Measurements from ENCODE around the gene PPFIA4.
A peak's percentile ranks its signal among the peaks of the same experiment; 100 is the strongest.
"Not testable (repeated sequence)": the region's sequence is repeated elsewhere in the genome, so short reads cannot be mapped to it uniquely, and the experiment has no call there.

The PPFIA4 gene

GRCh38 chr1:203026031-203026665, at the start of gene PPFIA4:
PPFIA4 (plus strand) TSS chr1:203026491; CDS start chr1:203039009, 12,518 bp downstream.
- peak; percentile 83 for DNase-seq

- DNase-seq: no peak
Measured at GRCh38 chr1:202976633-202977032, 49.7 kb upstream of the PPFIA4 start.

GRCh38 chr1:202979459-202979858, 46.8 kb upstream of the PPFIA4 start:
- DNase-seq: no peak

GRCh38 chr1:202981939-202982338, 44.4 kb upstream of the PPFIA4 start:
- DNase-seq: no peak

GRCh38 chr1:202982715-202983430, 43.4 kb upstream of the PPFIA4 start:
- no peak for DNase-seq

- DNase-seq: not testable (repeated sequence)
Measured at GRCh38 chr1:202986120-202986519, 40.2 kb upstream of the PPFIA4 start.

- DNase-seq: no peak
Measured at GRCh38 chr1:202987255-202987654, 39.0 kb upstream of the PPFIA4 start.

GRCh38 chr1:202987922-202988583, 38.2 kb upstream of the PPFIA4 start:
- DNase-seq: no peak

GRCh38 chr1:202989879-202990278, 36.4 kb upstream of the PPFIA4 start:
- no peak for DNase-seq

GRCh38 chr1:202991112-202991511, 35.2 kb upstream of the PPFIA4 start:
- no peak for DNase-seq

- DNase-seq: no peak
Measured at GRCh38 chr1:202994756-202995155, 31.5 kb upstream of the PPFIA4 start.

- DNase-seq: peak; percentile 50
Measured at GRCh38 chr1:202998836-202999750, 27.2 kb upstream of the PPFIA4 start.

- no peak for DNase-seq
Measured at GRCh38 chr1:203000217-203000944, 25.9 kb upstream of the PPFIA4 start.

- no peak for DNase-seq
Measured at GRCh38 chr1:203001986-203002385, 24.3 kb upstream of the PPFIA4 start.

- no peak for DNase-seq
Measured at GRCh38 chr1:203002951-203003350, 23.3 kb upstream of the PPFIA4 start.

- not testable (repeated sequence) for DNase-seq
Measured at GRCh38 chr1:203005395-203006142, 20.7 kb upstream of the PPFIA4 start.

GRCh38 chr1:203006948-203007871, 19.1 kb upstream of the PPFIA4 start, which contains the start of gene TMEM183A:
TMEM183A (plus strand) TSS chr1:203007374; CDS start chr1:203007466, 92 bp downstream.
- peak; percentile 91 for DNase-seq

GRCh38 chr1:203009185-203009584, 17.1 kb upstream of the PPFIA4 start:
- DNase-seq: no peak

GRCh38 chr1:203011582-203011981, 14.7 kb upstream of the PPFIA4 start:
- DNase-seq: no peak

GRCh38 chr1:203017061-203017460, 9.2 kb upstream of the PPFIA4 start:
- DNase-seq: no peak
